Dedifferentiated amniotic fluid mesenchymal stem cell (primary cell): ENCODE results near the gene APBB1.

Source experiments
- DNase-seq: peaks from one replicate; pipeline ENCODE4 v3.0.0-alpha.2; 2016; ENCODE audit errors: extremely low spot score

APBB1 gene

DNA sequence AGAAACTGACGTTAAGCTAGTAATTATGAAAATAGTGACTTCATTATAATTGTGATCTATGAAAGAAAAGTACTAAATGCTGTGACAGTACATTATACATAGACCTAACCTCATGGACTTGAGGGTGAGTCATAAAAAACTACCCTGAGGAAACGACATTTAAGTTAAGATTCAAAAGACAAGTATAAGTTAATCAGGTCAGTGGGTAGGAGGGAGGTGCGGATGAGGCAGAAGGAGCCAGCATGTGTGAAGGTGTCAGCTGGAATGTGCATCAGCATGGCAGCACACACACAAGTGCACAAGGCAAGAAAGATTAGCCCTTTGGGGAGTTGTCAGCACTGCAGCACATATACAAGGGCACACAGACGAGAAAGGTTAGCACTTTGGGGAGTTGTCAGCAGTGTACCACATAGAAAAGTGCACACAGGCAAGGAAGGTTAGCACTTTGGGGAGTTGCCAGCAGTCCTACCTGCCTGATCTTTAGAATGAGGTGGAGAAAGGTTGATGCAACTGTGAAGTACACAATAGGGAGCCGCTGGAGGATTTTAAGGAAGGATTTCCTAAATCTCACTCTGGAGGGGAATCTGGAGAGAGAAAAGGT is 67.0 kb downstream of the APBB1 start:
- DNase-seq, result no peak

DNA sequence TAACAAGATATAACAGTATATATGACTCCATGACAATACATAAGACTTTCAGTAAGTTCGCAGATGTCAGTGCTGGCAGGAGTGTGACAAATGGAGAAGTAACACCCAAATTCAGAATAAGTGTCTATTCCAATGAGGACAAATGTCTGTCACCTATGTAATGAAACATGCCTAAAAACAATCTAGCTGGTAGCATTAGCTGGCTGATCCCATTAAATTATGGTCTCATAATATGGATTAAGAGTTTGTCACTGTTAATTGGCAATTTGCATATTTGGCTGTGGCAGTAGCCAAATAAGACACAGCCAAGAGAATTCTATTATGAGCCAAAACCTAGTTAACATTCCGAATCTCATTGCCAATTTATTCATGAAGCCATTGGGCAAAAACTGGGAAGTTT is 68.4 kb downstream of the APBB1 start:
- DNase-seq, result no peak

DNA sequence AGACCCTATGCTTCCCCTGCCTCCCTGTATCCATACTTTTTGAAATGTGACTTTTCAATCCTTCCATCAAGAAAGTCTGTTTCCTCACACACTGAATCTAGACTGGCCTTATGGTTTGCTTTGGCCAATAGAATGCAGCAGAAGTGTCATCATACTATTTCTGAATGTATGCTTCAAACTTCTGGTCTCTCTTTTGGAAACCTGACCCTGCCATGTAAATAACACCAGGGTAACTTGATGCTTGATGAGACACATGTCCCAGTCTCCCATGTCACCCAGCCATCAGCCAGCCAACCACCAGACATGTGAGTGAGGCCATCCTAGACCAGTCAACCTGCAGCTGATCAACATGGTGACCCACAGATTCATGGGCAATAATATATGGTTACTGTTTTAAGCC is 68.9 kb downstream of the APBB1 start:
- no peak for DNase-seq

DNA sequence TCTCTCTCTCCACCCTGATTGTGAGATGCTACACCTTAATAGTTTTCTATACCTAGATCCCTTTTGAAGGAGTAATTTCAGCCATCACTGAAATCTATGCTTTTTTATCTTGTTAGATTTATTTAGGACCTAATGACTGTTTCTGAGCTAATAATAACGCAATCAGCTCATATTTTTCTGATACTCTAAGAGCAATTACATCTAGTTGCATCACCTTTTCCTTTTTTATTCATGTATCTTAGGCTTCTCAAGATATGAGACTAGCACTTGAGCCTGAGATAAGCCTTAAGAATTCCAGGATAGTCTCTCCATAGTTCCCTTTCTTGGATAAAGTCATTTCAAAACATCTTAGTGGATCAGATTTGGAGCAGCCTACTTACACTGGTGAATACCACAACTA is 73.5 kb downstream of the APBB1 start:
- no peak for DNase-seq
